Measurements from ENCODE around the gene PTPN4. TPM values are rescaled to one million over a fixed set of nuclear protein-coding genes. Genes with fewer than 3 reads are reported as not detected.

PTPN4 gene
- total and polyA plus RNA-seq, 12 donors, result 5.2 to 56.5 (median 40.6) TPM

DNA sequence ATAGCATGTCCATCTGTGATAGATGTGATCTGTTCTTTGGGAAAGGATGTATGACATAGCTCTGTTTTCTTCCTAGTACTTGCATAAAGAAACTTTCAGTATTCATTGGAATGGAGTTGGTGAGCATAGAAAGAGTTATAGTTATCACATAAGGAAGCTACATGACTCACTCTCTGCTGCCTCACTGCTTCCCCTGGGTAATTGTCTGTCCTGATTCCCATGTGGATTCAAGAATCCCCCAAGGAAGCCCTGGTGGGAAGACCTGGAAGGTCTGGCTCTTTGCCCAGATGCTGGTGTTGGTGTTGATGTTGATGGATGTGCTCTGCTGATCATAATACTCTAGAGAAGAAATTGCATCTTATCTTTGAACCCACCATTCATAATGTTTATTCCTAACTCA, 60.6 kb downstream of the PTPN4 start:
- H3K4me1 ChIP-seq (replicated peaks in 1 of 2), result peaks cover 0 to 13% of the 10 kb centered on the region in 2 donors
- H3K36me3 ChIP-seq (replicated peaks in 1 of 2), result no peaks in the 10 kb centered on the region
- H3K27me3 ChIP-seq, result no peaks in the 10 kb centered on the region
- DNase-seq, result peak in 6 of 7 donors; percentile 30 to 64 (median 44)
- no peak overlapping the region for H3K4me3 ChIP-seq
- intact Hi-C loops (cut with DNase I), result loop anchor here (5.0 to 10.0 kb wide), 2 partner anchors 65 to 68 kb away; partner anchors contain the start of gene PTPN4 (in 1 of the 2)
- no peaks in the 10 kb centered on the region for H3K9me3 ChIP-seq (replicated peaks in 1 of 3)
- no peak for TF ChIP-seq POLR2A (IDR thresholded peaks at IDR 0.05)
- TF ChIP-seq, protein P1, sequence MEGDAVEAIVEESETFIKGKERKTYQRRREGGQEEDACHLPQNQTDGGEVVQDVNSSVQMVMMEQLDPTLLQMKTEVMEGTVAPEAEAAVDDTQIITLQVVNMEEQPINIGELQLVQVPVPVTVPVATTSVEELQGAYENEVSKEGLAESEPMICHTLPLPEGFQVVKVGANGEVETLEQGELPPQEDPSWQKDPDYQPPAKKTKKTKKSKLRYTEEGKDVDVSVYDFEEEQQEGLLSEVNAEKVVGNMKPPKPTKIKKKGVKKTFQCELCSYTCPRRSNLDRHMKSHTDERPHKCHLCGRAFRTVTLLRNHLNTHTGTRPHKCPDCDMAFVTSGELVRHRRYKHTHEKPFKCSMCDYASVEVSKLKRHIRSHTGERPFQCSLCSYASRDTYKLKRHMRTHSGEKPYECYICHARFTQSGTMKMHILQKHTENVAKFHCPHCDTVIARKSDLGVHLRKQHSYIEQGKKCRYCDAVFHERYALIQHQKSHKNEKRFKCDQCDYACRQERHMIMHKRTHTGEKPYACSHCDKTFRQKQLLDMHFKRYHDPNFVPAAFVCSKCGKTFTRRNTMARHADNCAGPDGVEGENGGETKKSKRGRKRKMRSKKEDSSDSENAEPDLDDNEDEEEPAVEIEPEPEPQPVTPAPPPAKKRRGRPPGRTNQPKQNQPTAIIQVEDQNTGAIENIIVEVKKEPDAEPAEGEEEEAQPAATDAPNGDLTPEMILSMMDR (IDR thresholded peaks at IDR 0.05), result no peak
- H3K27ac ChIP-seq, result no peak overlapping the region

DNA sequence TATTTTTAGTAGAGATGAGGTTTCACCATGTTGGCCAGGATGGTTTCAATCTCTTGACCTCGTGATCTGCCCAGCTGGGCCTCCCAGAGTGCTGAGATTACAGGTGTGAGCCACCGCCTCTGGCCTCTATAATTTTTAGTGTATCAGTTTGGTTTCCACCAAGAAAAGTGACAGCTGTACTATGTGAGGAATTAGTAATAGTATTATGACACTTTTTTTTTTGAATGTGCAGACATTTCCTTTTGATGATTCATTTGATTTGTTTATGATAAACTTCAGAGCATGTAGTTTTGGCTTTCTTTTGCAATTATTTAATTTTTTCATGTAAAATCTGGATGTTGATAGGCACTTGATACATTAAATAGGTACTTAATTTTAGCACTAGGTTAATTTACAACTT, 61.5 kb downstream of the PTPN4 start:
- no peak overlapping the region for H3K4me3 ChIP-seq
- no peaks in the 10 kb centered on the region for H3K27me3 ChIP-seq
- intact Hi-C loops (cut with DNase I), result loop anchor here (5.0 to 10.0 kb wide), 2 partner anchors 66 to 69 kb away; partner anchors contain the start of gene PTPN4 (in 1 of the 2)
- 94 to 100% (median 95%) methylated on average over 2 of the region's 2 CpGs for WGBS, 4 donors
- no peak for TF ChIP-seq POLR2A (IDR thresholded peaks at IDR 0.05)
- TF ChIP-seq, protein P1 (IDR thresholded peaks at IDR 0.05), result no peak
- no peaks in the 10 kb centered on the region for H3K9me3 ChIP-seq (replicated peaks in 1 of 3)
- no peak for DNase-seq
- H3K4me1 ChIP-seq (replicated peaks in 1 of 2), result peaks cover 0 to 13% of the 10 kb centered on the region in 2 donors
- H3K27ac ChIP-seq, result no peak overlapping the region
- no peaks in the 10 kb centered on the region for H3K36me3 ChIP-seq (replicated peaks in 1 of 2)

DNA sequence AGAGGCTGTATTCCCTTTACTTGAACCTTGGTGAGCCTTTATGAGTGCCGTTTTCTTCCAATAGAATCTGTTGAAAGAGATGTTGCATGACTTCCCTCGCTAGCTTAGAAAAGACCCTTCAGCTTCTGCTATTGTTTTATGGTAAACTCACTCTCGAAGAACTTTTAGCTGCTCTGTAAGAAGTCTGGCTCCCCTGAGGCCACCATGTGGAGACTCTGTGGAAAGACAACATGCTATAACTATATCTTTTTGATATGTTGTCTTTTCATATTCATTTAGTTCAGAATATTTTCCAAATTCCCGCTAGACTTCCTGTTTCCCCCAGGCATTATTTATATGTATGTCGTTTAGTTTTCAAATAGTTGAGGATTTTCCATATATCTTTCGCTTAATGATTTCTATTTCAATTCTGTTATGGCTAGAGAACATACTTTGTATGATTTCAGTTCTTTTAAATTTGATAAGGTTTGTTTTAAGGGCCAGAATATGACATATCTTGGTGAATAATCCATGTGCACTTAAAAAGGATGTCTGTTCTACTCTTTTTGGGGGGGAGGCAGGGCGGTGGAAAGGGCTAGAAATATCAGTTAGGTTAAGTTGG, 64.1 kb downstream of the PTPN4 start:
- DNase-seq, result peak in 4 of 7 donors; percentile 23 to 62 (median 38)
- no peak overlapping the region for H3K27ac ChIP-seq
- H3K4me3 ChIP-seq, result no peak overlapping the region
- H3K36me3 ChIP-seq (replicated peaks in 1 of 2), result no peaks in the 10 kb centered on the region
- WGBS, 4 donors, result 45 to 57% (median 55%) methylated on average over 7 of the region's 7 CpGs
- H3K9me3 ChIP-seq (replicated peaks in 1 of 3), result no peaks in the 10 kb centered on the region
- no peak for TF ChIP-seq POLR2A (IDR thresholded peaks at IDR 0.05)
- TF ChIP-seq, protein P1 (IDR thresholded peaks at IDR 0.05), result peak; percentile 37 to 69 (median 61)
- intact Hi-C loops (cut with DNase I), result loop anchor here (5.0 to 10.0 kb wide), 2 partner anchors 69 to 72 kb away; partner anchors contain the start of gene PTPN4 (in 1 of the 2)
- no peaks in the 10 kb centered on the region for H3K27me3 ChIP-seq
- H3K4me1 ChIP-seq (replicated peaks in 1 of 2), result peaks cover 0 to 24% of the 10 kb centered on the region in 2 donors

DNA sequence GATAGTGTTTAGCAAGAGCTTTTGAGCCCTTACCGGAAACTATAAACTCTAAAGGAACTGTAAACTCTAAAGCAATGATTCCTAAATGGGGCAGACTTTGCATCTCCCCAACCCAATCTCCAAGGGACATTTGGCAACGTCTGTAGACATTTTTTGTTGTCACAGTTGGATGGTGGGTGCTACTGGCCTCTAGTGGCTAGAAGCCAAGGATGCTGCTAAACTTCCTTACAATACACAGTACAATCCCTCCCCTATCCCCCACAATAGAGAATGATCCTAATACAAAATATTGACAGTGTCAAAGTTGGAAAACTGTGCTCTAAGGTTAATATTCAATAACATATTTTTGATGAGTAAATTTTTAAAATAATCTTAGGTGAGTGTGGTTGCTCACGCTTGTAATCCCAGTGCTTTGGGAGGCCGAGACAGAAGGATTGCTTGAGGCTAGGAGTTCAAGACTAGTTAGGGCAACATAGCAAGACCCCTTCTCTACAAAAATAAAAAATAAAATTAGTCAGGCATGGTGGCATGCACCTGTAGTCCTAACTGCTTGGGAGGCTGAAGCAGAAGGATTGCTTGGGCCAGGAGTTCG, 66.7 kb downstream of the PTPN4 start:
- no peak for TF ChIP-seq POLR2A (IDR thresholded peaks at IDR 0.05)
- TF ChIP-seq, protein P1 (IDR thresholded peaks at IDR 0.05), result peak; percentile 6 to 39 (median 34)
- WGBS, 4 donors, result 73 to 76% (median 74%) methylated on average over 5 of the region's 5 CpGs
- intact Hi-C loops (cut with DNase I), result loop anchor here in 1 of 2 donors (10.0 kb wide), 1 partner anchor 72 kb away; the partner anchor contains the start of gene PTPN4

More for the DNA sequence above, 66.7 kb downstream of the PTPN4 start:
- H3K36me3 ChIP-seq (replicated peaks in 1 of 2), result no peaks in the 10 kb centered on the region
- H3K27me3 ChIP-seq, result no peaks in the 10 kb centered on the region
- DNase-seq, result peak in 1 of 7 donors; percentile 44
- H3K4me1 ChIP-seq (replicated peaks in 1 of 2), result peaks cover 0 to 12% of the 10 kb centered on the region in 2 donors
- H3K4me3 ChIP-seq, result no peak overlapping the region
- H3K27ac ChIP-seq, result no peak overlapping the region
- H3K9me3 ChIP-seq (replicated peaks in 1 of 3), result no peaks in the 10 kb centered on the region

Data from adrenal gland (tissue), 12 donors.